CD4-positive, alpha-beta T cell treated with Interleukin-21 for 1 hour (primary cell): ENCODE measurements around the gene GLTPD2.
"Not testable (repeated sequence)": the region's sequence is repeated elsewhere in the genome, so short reads cannot be mapped to it uniquely, and the experiment has no call there.

Source experiments
- DNase-seq: peaks from one replicate; pipeline ENCODE4 v3.0.0-alpha.2; 2020

GLTPD2 gene

GRCh38 chr17:4811471-4811870, 22.7 kb downstream of the GLTPD2 start:
- no peak for DNase-seq

GRCh38 chr17:4812690-4813089, 23.9 kb downstream of the GLTPD2 start:
- no peak for DNase-seq

DNA sequence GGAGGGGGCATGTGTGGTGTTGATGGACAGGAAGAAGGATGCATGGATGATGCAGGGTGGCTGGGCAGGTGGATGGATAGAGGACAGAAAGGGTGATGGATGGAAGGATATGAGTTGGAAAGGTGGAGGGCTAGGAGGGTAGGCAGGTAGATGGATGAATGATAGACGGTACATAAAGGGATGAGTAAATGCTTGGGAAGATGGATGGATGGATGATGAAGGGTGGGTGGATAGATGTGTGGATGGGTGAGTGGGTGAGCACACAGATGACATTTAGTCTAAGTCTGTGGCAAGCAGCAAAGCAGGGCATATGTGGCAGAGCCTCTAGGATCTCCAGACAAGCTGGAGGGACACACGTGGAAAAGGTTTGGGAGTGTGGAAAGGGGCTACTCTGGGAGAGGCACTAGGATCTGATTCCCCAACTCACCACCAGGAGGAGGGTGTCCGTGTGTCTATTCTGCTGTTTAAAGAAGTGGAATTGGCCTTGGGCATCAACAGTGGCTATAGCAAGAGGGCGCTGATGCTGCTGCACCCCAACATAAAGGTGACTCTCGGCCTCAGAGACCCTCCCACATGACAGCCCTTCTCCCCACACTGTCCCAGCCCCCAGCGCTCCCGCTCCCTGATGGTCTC, 26.4 kb downstream of the GLTPD2 start:
- DNase-seq = no peak

DNA sequence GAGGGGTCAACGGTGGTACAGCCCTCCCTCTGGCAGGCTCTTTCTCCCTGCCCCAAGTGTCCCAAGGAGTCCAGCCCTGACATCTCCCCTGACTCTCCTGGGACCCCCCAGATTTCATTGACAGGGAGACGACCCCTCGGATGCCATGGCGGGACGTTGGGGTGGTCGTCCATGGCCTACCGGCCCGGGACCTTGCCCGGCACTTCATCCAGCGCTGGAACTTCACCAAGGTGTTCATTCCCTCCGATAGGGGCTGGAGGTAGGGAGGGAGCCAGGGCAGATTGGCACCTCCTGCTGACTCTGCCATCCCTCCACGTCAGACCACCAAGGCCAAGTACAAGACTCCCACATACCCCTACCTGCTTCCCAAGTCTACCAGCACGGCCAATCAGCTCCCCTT, 28.1 kb downstream of the GLTPD2 start:
- DNase-seq = no peak

GRCh38 chr17:4818276-4818675, 29.5 kb downstream of the GLTPD2 start:
- no peak for DNase-seq

- DNase-seq = no peak
Measured at GRCh38 chr17:4822835-4823234, 34.1 kb downstream of the GLTPD2 start.

GRCh38 chr17:4823373-4824089, 34.8 kb downstream of the GLTPD2 start:
- DNase-seq = no peak

DNA sequence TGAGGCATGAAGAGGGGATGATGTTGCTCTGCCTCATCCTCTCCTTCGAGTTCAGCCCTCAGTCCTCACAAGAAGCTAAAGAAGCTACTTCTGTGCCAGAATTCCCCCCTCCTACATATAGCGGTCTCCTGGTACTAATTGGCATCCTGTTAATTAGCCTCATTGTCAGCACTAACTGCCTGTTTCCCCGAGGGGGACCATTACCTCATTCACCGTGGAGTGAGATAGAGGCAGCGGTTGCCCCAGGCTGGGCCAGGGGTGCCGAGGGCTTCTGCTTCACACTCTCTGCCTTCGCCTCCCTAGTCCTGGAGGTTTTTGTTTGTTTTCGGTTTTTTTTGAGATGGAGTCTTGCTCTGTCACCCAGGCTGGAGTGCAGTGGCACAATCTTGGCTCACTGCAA, 38.6 kb downstream of the GLTPD2 start:
- DNase-seq = no peak

GRCh38 chr17:4832829-4833177, 44.0 kb downstream of the GLTPD2 start:
- DNase-seq = not testable (repeated sequence)

DNA sequence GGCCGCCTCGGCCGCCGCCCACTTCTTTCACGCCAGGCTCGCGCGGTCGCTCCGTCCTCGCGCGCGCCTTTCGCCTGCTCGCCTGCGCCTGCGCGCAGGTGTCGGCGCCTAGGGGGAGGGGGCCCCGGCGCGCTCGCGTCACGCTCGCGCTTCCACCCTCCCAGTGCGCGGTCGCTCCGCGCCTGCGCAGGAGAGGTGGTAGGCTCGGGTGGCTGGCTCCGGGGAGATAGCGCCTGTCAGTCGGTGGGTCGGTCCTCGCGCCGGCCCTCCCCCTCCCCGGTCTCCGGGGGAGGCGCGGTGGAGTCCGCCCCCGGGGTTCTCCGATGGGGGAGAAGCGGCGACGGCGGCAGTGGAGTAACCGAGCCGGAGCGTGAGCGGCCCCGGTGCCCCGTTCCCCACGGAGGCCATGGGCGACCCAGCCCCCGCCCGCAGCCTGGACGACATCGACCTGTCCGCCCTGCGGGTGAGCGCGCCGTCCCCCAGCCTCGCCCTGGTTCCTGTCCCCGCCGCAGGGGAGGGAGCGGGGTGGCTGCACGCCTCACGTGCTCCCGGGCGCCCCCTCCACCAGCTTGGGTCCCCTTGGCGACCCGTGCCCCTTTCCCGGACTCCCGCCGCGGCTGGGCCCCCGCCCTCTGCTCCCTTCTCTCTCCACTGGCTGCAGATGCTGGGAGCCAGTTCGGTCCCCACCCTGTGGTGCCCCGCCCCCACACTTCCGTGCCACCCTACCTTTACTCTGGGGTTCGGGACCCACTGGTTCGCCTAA, 44.6 kb downstream of the GLTPD2 start, which contains the start of gene MINK1:
TSS of gene MINK1 (plus strand) at position 163 of the 763 bp plus-strand sequence. CDS start at position 407, 244 bp downstream.
- DNase-seq = peak; percentile 94

GRCh38 chr17:4833941-4834680, 45.3 kb downstream of the GLTPD2 start:
- no peak for DNase-seq

DNA sequence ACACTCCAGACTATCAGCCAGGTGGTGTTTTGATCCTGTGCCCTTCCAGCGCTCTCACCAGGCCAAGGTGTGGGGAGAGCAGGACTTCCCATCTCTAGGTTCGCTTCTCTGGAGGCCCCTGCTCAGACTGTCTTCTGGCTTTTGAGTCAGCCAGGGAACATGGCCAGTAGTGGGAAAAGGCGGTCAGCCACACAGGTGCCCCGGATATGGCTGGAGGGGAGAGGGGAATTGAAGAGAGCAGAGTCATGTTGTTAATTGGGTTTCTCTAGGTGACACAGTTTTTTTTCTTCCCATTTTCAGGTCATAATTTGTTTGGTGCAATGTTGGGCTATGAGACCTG, 45.9 kb downstream of the GLTPD2 start:
- no peak for DNase-seq

GRCh38 chr17:4836221-4836620, 47.5 kb downstream of the GLTPD2 start:
- DNase-seq = no peak

GRCh38 chr17:4837471-4838308, 48.9 kb downstream of the GLTPD2 start:
- DNase-seq = no peak

DNA sequence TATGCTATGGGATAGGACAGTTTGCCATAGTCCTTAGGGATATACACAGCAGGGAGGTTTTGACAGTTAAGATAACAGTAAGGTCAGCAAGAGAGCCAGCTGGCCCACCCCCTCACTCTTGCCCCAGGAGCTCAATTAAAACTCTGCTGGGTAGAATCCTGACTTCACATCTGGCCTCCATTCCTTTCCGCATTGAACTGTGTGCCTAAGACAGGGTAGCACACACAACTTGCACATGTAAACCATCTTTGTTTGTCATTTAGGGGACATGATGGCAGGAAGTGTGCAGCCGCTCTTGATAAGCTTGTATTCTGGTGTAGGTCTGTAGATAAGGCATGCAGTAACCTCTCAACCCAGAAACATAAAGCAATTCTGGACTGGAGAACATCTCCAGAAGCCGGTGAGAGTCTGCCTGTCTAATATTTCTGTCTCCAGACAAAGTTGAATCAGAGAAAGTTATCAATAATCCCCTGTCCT, 49.6 kb downstream of the GLTPD2 start:
- no peak for DNase-seq

- no peak for DNase-seq
Measured at GRCh38 chr17:4839221-4839620, 50.5 kb downstream of the GLTPD2 start.
